ENCODE data around the gene AK9. TPM values are rescaled to one million over a fixed set of nuclear protein-coding genes. Genes with fewer than 3 reads are reported as not detected.

Gene AK9
- total RNA-seq, 1 experiment from 2014 or later, result 2.6 TPM

GRCh38 chr6:109449064-109449794, 241.8 kb downstream of the AK9 start:
- H3K27me3 ChIP-seq (replicated peaks; ENCODE audit: insufficient read depth, low read depth, low read length, poor library complexity), result no peaks in the 10 kb centered on the region
- no peak overlapping the region for H3K4me3 ChIP-seq (ENCODE audit: low read depth, low read length, poor library complexity, severe bottlenecking)
- no peak for TF ChIP-seq EZH2 (IDR thresholded peaks at IDR 0.05; ENCODE audit: borderline replicate concordance, low read depth, low read length, poor library complexity, severe bottlenecking)
- TF ChIP-seq CTCF (conservative IDR thresholded peaks at IDR 0.05; ENCODE audit: low read depth, low read length), result no peak
- intact Hi-C loops (cut with micrococcal nuclease; ENCODE audit: unreplicated experiment), result no loop called here
- ChIA-PET POLR2A (ENCODE audit: low non-redundant PET) (no interaction called here), CTCF (no interaction called here)
- BruUV-seq (replicated peaks), result no TSS peak
- H3K36me3 ChIP-seq (ENCODE audit: insufficient read depth, low read length, poor library complexity, severe bottlenecking), result no peaks in the 10 kb centered on the region
- no peaks in the 10 kb centered on the region for H3K9me3 ChIP-seq (ENCODE audit: low read depth, low read length, poor library complexity, severe bottlenecking)
- H3K4me1 ChIP-seq (ENCODE audit: insufficient read depth, low read length, poor library complexity, severe bottlenecking), result peaks cover 2% of the 10 kb centered on the region
- no peak overlapping the region for H3K27ac ChIP-seq (ENCODE audit: low read depth, low read length, poor library complexity, severe bottlenecking)
- no peak for DNase-seq (ENCODE audit: low spot score)

GRCh38 chr6:109448615-109449014, 242.4 kb downstream of the AK9 start:
- Histone ChIP-seq H3K4me1 (ENCODE audit: insufficient read depth, low read length, poor library complexity, severe bottlenecking) (no peaks in the 10 kb centered on the region), H3K27me3 (replicated peaks; ENCODE audit: insufficient read depth, low read depth, low read length, poor library complexity) (no peaks in the 10 kb centered on the region), H3K36me3 (ENCODE audit: insufficient read depth, low read length, poor library complexity, severe bottlenecking) (no peaks in the 10 kb centered on the region), H3K9me3 (ENCODE audit: low read depth, low read length, poor library complexity, severe bottlenecking) (no peaks in the 10 kb centered on the region), H3K27ac (ENCODE audit: low read depth, low read length, poor library complexity, severe bottlenecking) (no peak overlapping the region), H3K4me3 (ENCODE audit: low read depth, low read length, poor library complexity, severe bottlenecking) (no peak overlapping the region)
- DNase-seq (ENCODE audit: low spot score), result no peak
- POLR2A ChIA-PET (ENCODE audit: low non-redundant PET), result interaction anchor here (0.5 to 0.6 kb wide), 2 partner anchors 8 to 1194 kb away, joined by 4 to 15 read pairs; partner anchors contain the start of genes PPIL6 and SMPD2
- no TSS peak for BruUV-seq (replicated peaks)
- CTCF ChIA-PET, result no interaction called here
- no peak for TF ChIP-seq CTCF (conservative IDR thresholded peaks at IDR 0.05; ENCODE audit: low read depth, low read length)
- no peak for TF ChIP-seq EZH2 (IDR thresholded peaks at IDR 0.05; ENCODE audit: borderline replicate concordance, low read depth, low read length, poor library complexity, severe bottlenecking)
- intact Hi-C loops (cut with micrococcal nuclease; ENCODE audit: unreplicated experiment), result no loop called here

GRCh38 chr6:109447878-109448555, 243.0 kb downstream of the AK9 start:
- no TSS peak for BruUV-seq (replicated peaks)

More at GRCh38 chr6:109447878-109448555, 243.0 kb downstream of the AK9 start:
- no peak overlapping the region for H3K4me3 ChIP-seq (ENCODE audit: low read depth, low read length, poor library complexity, severe bottlenecking)
- H3K4me1 ChIP-seq (ENCODE audit: insufficient read depth, low read length, poor library complexity, severe bottlenecking), result no peaks in the 10 kb centered on the region
- no peak for DNase-seq (ENCODE audit: low spot score)
- POLR2A ChIA-PET (ENCODE audit: low non-redundant PET), result interaction anchor here (0.5 to 0.6 kb wide), 2 partner anchors 7 to 1194 kb away, joined by 4 to 15 read pairs; partner anchors contain the start of genes PPIL6 and SMPD2
- intact Hi-C loops (cut with micrococcal nuclease; ENCODE audit: unreplicated experiment), result no loop called here
- TF ChIP-seq EZH2 (IDR thresholded peaks at IDR 0.05; ENCODE audit: borderline replicate concordance, low read depth, low read length, poor library complexity, severe bottlenecking), result no peak
- TF ChIP-seq CTCF (conservative IDR thresholded peaks at IDR 0.05; ENCODE audit: low read depth, low read length), result no peak
- H3K36me3 ChIP-seq (ENCODE audit: insufficient read depth, low read length, poor library complexity, severe bottlenecking), result no peaks in the 10 kb centered on the region
- H3K27ac ChIP-seq (ENCODE audit: low read depth, low read length, poor library complexity, severe bottlenecking), result no peak overlapping the region
- H3K9me3 ChIP-seq (ENCODE audit: low read depth, low read length, poor library complexity, severe bottlenecking), result no peaks in the 10 kb centered on the region
- H3K27me3 ChIP-seq (replicated peaks; ENCODE audit: insufficient read depth, low read depth, low read length, poor library complexity), result no peaks in the 10 kb centered on the region
- CTCF ChIA-PET, result no interaction called here

Measured in A673 (cell line).